Neural cell (in vitro differentiated cells): ENCODE data around the gene FAAP24.

Source experiments
- EP300 ChIP-seq: fragments of 450-650 bp; conservative IDR thresholded peaks from 2 replicates; pipeline ENCODE4 v1.6.1; 2014; ENCODE audit warnings: antibody characterized with exemption, mild to moderate bottlenecking, moderate library complexity; ENCODE audit not compliant: poor library complexity, severe bottlenecking
- EZH2 ChIP-seq: fragments of 200-600, 300-800 bp; shearing (Covaris generic), sonication (generic); IDR thresholded peaks from 2 replicates; pipeline ENCODE4 v1.6.1; 2014; ENCODE audit warnings: antibody characterized with exemption, low read length, borderline replicate concordance, mild to moderate bottlenecking; ENCODE audit not compliant: insufficient read depth, poor library complexity, severe bottlenecking
- POLR2AphosphoS5 ChIP-seq: IDR thresholded peaks from 2 replicates; pipeline ENCODE4 v1.6.1; 2012
- RAD21 ChIP-seq: fragments of 450-650 bp; conservative IDR thresholded peaks from 2 replicates; pipeline ENCODE4 v1.6.1; 2014; ENCODE audit warnings: antibody characterized with exemption, mild to moderate bottlenecking, moderate library complexity
- REST ChIP-seq: IDR thresholded peaks from 2 replicates; pipeline ENCODE4 v1.6.1; 2012; ENCODE audit warnings: borderline replicate concordance
- SMC3 ChIP-seq: fragments of 450-650 bp; conservative IDR thresholded peaks from 2 replicates; pipeline ENCODE4 v1.6.1; 2014; ENCODE audit warnings: antibody characterized with exemption, mild to moderate bottlenecking, moderate library complexity; ENCODE audit not compliant: poor library complexity
- TAF1 ChIP-seq: IDR thresholded peaks from 2 replicates; pipeline ENCODE4 v1.6.1; 2012; ENCODE audit warnings: low read depth
- TF ChIP-seq, protein P1 (sequence below): fragments of 450-650 bp; IDR thresholded peaks from 2 replicates; pipeline ENCODE4 v1.5.1; 2014; ENCODE audit warnings: antibody characterized with exemption, mild to moderate bottlenecking, moderate library complexity; ENCODE audit not compliant: poor library complexity, severe bottlenecking

GRCh38 chr19:32933571-32933970 is 38.5 kb upstream of the FAAP24 start:
- TF ChIP-seq EZH2 (no peak), SMC3 (no peak), POLR2AphosphoS5 (no peak), TAF1 (no peak), RAD21 (no peak), EP300 (no peak), REST (no peak)
- TF ChIP-seq, protein P1, sequence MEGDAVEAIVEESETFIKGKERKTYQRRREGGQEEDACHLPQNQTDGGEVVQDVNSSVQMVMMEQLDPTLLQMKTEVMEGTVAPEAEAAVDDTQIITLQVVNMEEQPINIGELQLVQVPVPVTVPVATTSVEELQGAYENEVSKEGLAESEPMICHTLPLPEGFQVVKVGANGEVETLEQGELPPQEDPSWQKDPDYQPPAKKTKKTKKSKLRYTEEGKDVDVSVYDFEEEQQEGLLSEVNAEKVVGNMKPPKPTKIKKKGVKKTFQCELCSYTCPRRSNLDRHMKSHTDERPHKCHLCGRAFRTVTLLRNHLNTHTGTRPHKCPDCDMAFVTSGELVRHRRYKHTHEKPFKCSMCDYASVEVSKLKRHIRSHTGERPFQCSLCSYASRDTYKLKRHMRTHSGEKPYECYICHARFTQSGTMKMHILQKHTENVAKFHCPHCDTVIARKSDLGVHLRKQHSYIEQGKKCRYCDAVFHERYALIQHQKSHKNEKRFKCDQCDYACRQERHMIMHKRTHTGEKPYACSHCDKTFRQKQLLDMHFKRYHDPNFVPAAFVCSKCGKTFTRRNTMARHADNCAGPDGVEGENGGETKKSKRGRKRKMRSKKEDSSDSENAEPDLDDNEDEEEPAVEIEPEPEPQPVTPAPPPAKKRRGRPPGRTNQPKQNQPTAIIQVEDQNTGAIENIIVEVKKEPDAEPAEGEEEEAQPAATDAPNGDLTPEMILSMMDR = no peak
